HL-60 (cell line): ENCODE results near the gene TMEM240.
"Not testable (repeated sequence)": the region's sequence is repeated elsewhere in the genome, so short reads cannot be mapped to it uniquely, and the experiment has no call there.

Source experiments
- DNase-seq, 2 experiments: peaks; one replicate each; pipeline ENCODE4 v3.0.0-alpha.2; 2010 to 2020; ENCODE audit warnings: low read depth in 1 of 2, low spot score in 1 of 2
- H3K27ac ChIP-seq: fragments of 250-450 bp; sonication (Bioruptor Pico); replicated peaks from 2 replicates; pipeline ENCODE4 v1.5.1; 2020; ENCODE audit warnings: mild to moderate bottlenecking, moderate library complexity
- H3K27me3 ChIP-seq: fragments of 250-450 bp; sonication (Bioruptor Pico); 2 replicates; pipeline ENCODE4 v1.5.1; 2021; ENCODE audit warnings: mild to moderate bottlenecking, moderate library complexity; ENCODE audit not compliant: insufficient read depth, poor library complexity, severe bottlenecking
- H3K4me3 ChIP-seq: replicated peaks from 2 replicates; pipeline ENCODE4 v1.5.1; 2011; ENCODE audit warnings: mild to moderate bottlenecking, control low read depth, low read length; ENCODE audit not compliant: insufficient read depth
- CTCF ChIP-seq: IDR thresholded peaks from one replicate; pipeline ENCODE4 v1.5.1; 2011; ENCODE audit warnings: low read length, control low read depth, inconsistent platforms; ENCODE audit not compliant: insufficient read depth
- GABPA ChIP-seq: IDR thresholded peaks from 2 replicates; pipeline ENCODE4 v1.6.1; 2012; ENCODE audit warnings: low read depth
- POLR2AphosphoS5 ChIP-seq: IDR thresholded peaks from 2 replicates; pipeline ENCODE4 v1.6.1; 2012; ENCODE audit warnings: low read depth
- SPI1 ChIP-seq: IDR thresholded peaks from 2 replicates; pipeline ENCODE4 v1.6.1; 2012; ENCODE audit warnings: low read depth, mild to moderate bottlenecking, borderline replicate concordance
- TF ChIP-seq, protein P1 (sequence below): IDR thresholded peaks from 2 replicates; pipeline ENCODE4 v1.6.1; 2012; ENCODE audit warnings: low read depth; ENCODE audit not compliant: insufficient replicate concordance

Gene TMEM240

DNA sequence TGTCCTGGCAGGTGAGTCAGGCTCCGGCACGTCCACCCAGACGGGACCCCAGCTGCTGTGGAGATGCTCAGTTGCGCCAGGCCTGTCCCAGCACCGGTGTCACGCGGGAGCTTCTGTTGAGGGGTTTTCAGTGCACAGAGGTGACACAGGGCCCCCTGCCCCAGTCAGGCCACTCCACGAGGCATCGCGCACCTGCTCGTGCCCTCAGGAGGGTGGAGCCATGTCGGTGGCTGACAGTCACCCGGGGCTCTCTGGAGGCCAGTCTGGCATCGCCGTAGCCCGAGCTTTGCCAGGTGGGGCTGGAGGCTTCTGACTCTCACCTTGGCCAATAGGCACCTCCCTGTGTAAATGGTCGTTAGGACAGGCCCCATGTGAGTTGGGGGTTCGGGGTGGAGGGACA lies 11.1 kb downstream of the TMEM240 start:
- TF ChIP-seq GABPA (no peak), CTCF (no peak), POLR2AphosphoS5 (no peak), SPI1 (no peak)
- TF ChIP-seq, protein P1, sequence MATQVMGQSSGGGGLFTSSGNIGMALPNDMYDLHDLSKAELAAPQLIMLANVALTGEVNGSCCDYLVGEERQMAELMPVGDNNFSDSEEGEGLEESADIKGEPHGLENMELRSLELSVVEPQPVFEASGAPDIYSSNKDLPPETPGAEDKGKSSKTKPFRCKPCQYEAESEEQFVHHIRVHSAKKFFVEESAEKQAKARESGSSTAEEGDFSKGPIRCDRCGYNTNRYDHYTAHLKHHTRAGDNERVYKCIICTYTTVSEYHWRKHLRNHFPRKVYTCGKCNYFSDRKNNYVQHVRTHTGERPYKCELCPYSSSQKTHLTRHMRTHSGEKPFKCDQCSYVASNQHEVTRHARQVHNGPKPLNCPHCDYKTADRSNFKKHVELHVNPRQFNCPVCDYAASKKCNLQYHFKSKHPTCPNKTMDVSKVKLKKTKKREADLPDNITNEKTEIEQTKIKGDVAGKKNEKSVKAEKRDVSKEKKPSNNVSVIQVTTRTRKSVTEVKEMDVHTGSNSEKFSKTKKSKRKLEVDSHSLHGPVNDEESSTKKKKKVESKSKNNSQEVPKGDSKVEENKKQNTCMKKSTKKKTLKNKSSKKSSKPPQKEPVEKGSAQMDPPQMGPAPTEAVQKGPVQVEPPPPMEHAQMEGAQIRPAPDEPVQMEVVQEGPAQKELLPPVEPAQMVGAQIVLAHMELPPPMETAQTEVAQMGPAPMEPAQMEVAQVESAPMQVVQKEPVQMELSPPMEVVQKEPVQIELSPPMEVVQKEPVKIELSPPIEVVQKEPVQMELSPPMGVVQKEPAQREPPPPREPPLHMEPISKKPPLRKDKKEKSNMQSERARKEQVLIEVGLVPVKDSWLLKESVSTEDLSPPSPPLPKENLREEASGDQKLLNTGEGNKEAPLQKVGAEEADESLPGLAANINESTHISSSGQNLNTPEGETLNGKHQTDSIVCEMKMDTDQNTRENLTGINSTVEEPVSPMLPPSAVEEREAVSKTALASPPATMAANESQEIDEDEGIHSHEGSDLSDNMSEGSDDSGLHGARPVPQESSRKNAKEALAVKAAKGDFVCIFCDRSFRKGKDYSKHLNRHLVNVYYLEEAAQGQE, result no peak
- DNase-seq, result no peak

DNA sequence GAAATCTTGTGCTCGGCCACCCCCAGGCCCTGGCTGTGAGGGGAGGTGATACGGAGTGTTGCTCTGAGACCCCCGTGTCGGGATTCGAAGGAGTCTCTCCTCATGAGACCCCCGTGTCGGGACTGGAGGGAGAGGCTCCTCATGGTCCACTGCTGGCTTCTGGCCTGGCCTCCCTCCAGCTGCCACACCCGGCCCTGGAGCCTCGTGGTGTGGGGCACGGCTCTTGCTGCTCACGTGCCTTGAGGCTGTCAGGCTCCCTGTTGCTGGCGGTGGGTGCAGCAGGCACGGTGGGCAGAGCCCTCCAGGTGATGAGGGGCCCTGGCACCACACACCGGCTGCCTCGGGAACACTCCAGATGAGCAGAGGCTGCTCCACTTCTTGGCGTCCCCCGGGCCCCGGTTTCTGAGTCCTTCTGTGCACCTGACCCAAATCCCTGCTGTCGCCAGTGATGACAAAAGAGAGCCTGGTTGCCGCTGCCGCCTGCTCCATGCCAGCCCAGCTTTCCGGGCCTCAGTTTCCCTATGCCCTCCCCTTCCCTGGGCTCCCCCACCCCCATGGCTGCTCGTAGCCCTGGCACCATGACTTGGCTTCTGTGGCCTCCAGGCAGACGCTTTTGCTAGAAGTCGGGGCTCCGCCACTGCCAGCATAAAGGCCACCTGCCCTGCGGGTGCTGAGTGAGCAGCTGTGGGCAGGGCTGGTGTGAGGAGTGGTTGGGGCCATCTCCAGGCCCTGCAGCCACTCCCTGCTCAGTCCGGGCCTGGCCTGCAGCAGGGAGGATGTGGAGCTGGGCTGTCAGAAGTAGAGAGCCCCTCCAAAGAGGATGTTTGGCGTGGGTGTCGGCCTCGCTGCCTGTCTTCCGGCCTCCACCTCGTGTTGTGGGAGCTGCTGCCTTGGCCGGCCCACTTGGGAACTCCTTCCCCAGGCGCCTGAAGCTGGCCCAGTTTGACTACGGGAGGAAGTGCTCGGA lies 11.8 kb downstream of the TMEM240 start:
- TF ChIP-seq POLR2AphosphoS5 (no peak), GABPA (no peak), SPI1 (no peak), CTCF (no peak)
- TF ChIP-seq, protein P1, result no peak
- DNase-seq, result no peak
- no peak overlapping the region for H3K27ac ChIP-seq
- no peak overlapping the region for H3K4me3 ChIP-seq
- no peaks in the 10 kb centered on the region for H3K27me3 ChIP-seq

More for the DNA sequence above, 11.1 kb downstream of the TMEM240 start:
- Histone ChIP-seq H3K27me3 (no peaks in the 10 kb centered on the region), H3K4me3 (no peak overlapping the region), H3K27ac (no peak overlapping the region)

GRCh38 chr1:1527092-1527816 lies 13.2 kb downstream of the TMEM240 start:
- Histone ChIP-seq H3K4me3 (no peak overlapping the region), H3K27ac (no peak overlapping the region), H3K27me3 (no peaks in the 10 kb centered on the region)
- TF ChIP-seq GABPA, result no peak
- TF ChIP-seq CTCF, result no peak
- TF ChIP-seq POLR2AphosphoS5, result no peak
- TF ChIP-seq, protein P1, result no peak
- TF ChIP-seq SPI1, result no peak
- DNase-seq, result no peak

- H3K27me3 ChIP-seq, H3K4me3 ChIP-seq, DNase-seq, H3K27ac ChIP-seq: not testable (repeated sequence)
These were observed 13.9 kb downstream of the TMEM240 start for GRCh38 chr1:1526476-1526875.

GRCh38 chr1:1524750-1525383 lies 15.6 kb downstream of the TMEM240 start:
- not testable (repeated sequence) for H3K27me3 ChIP-seq, H3K27ac ChIP-seq, DNase-seq, H3K4me3 ChIP-seq
